H1 (cell line): ENCODE data around the gene SMPX. TPM values are rescaled to one million over a fixed set of nuclear protein-coding genes. Genes with fewer than 3 reads are reported as not detected.

Experiments used
- CTCF ChIA-PET: fragments of 300-600 bp; sonication (Branson Sonifier 250); formaldehyde crosslinking; loops from one replicate; lab custom pipeline; 2021; ENCODE audit not compliant: partially characterized antibody; lab: Charles Lee
- POLR2A ChIA-PET: fragments of 300-600 bp; sonication (Branson Sonifier 250); formaldehyde crosslinking; loops from one replicate; lab custom pipeline; 2021; ENCODE audit warnings: inconsistent platforms; ENCODE audit not compliant: partially characterized antibody; lab: Charles Lee
- DNase-seq, 2 experiments: peaks; one replicate each; pipeline versions ENCODE4 v3.0.0 to v3.0.0-alpha.2; 2010 to 2022; ENCODE audit warnings: low spot score in 2 of 2, low read depth in 1 of 2, mixed read lengths in 1 of 2
- FAIRE-seq: peaks from 2 replicates; lab custom pipeline; 2011; peaks lifted over from hg19 to GRCh38; lab: Jason Lieb, UNC
- H2AFZ ChIP-seq: 2 replicates; pipeline ENCODE4 v1.8.1; 2012; ENCODE audit warnings: low read length, inconsistent platforms
- H2AK5ac ChIP-seq: 2 replicates; pipeline ENCODE4 v1.6.1; 2013; ENCODE audit warnings: low read depth, low read length
- H2BK120ac ChIP-seq: replicated peaks from 2 replicates; pipeline ENCODE3; 2013; ENCODE audit warnings: low read depth, low read length, inconsistent platforms
- H2BK12ac ChIP-seq: 2 replicates; pipeline ENCODE4 v1.6.1; 2013; ENCODE audit warnings: low read depth, low read length
- H2BK15ac ChIP-seq: 2 replicates; pipeline ENCODE4 v1.6.1; 2013; ENCODE audit warnings: low read length
- H2BK20ac ChIP-seq: 2 replicates; pipeline ENCODE4 v1.6.1; 2013; ENCODE audit warnings: low read length
- H2BK5ac ChIP-seq: 2 replicates; pipeline ENCODE4 v1.6.1; 2013; ENCODE audit warnings: low read depth, low read length
- H3K14ac ChIP-seq: 2 replicates; pipeline ENCODE4 v1.6.1; 2013; ENCODE audit warnings: inconsistent platforms; ENCODE audit not compliant: insufficient read length
- H3K18ac ChIP-seq: 2 replicates; pipeline ENCODE4 v1.6.1; 2013; ENCODE audit warnings: low read length; ENCODE audit errors: extremely low read depth
- H3K23ac ChIP-seq: 2 replicates; pipeline ENCODE4 v1.6.1; 2013; ENCODE audit warnings: inconsistent platforms; ENCODE audit not compliant: insufficient read length
- H3K23me2 ChIP-seq: 2 replicates; pipeline ENCODE4 v1.6.1; 2013; ENCODE audit warnings: low read depth, low read length
- H3K27ac ChIP-seq: 2 replicates; pipeline ENCODE4 v1.6.1; 2011; ENCODE audit warnings: low read depth, low read length, inconsistent platforms
- H3K27me3 ChIP-seq, 4 experiments: replicated peaks in 1 of 4; 1 replicate in 1 of 4; 2 replicates in 3 of 4; pipeline versions ENCODE4 v1.6.1 to v1.8.1; 2011 to 2013; ENCODE audit warnings: low read length in 3 of 4, mild to moderate bottlenecking in 3 of 4, inconsistent platforms in 2 of 4, mixed read lengths in 2 of 4, moderate library complexity in 1 of 4; ENCODE audit not compliant: control insufficient read depth in 3 of 4, insufficient read depth in 3 of 4; ENCODE audit errors: extremely low read depth in 1 of 4
- H3K36me3 ChIP-seq, 4 experiments: 2 replicates each; pipeline versions ENCODE4 v1.6.1 to v1.8.1; 2011 to 2013; ENCODE audit warnings: mild to moderate bottlenecking in 4 of 4, low read length in 3 of 4, moderate library complexity in 2 of 4, control low read depth in 1 of 4, inconsistent platforms in 1 of 4; ENCODE audit not compliant: insufficient read depth in 4 of 4, control insufficient read depth in 2 of 4
- H3K4ac ChIP-seq: replicated peaks from 2 replicates; pipeline ENCODE3; 2013; ENCODE audit warnings: low read length, low read depth, mixed read lengths, inconsistent platforms; ENCODE audit not compliant: insufficient read length
- H3K4me1 ChIP-seq, 4 experiments: replicated peaks in 1 of 4; 1 replicate in 1 of 4; 2 replicates in 3 of 4; pipeline versions ENCODE4 v1.6.1 to v1.8.1; 2011 to 2013; ENCODE audit warnings: low read length in 3 of 4, inconsistent platforms in 2 of 4, mixed read lengths in 1 of 4; ENCODE audit not compliant: insufficient read depth in 4 of 4, control insufficient read depth in 3 of 4
- H3K4me2 ChIP-seq, 2 experiments: 2 replicates each; pipeline versions ENCODE4 v1.6.1 to v1.8.1; 2011 to 2013; ENCODE audit warnings: low read depth in 2 of 2, low read length in 2 of 2, control low read depth in 1 of 2, inconsistent platforms in 1 of 2, mild to moderate bottlenecking in 1 of 2; ENCODE audit not compliant: insufficient read depth in 1 of 2
- H3K4me3 ChIP-seq, 4 experiments: fragments of 200-600, 300-600 bp in 1 of 4; sonication (generic), shearing (Covaris generic), sonication (Bioruptor Twin) in 1 of 4; 2 replicates each; pipeline versions ENCODE4 v1.5.1 to v1.8.1; 2011 to 2016; ENCODE audit warnings: low read length in 4 of 4, low read depth in 3 of 4, control low read depth in 2 of 4, inconsistent platforms in 2 of 4, mild to moderate bottlenecking in 2 of 4, mixed read lengths in 1 of 4, moderate library complexity in 1 of 4; ENCODE audit not compliant: insufficient read depth in 2 of 4; ENCODE audit errors: extremely low read depth in 1 of 4
- H3K56ac ChIP-seq: replicated peaks from 2 replicates; pipeline ENCODE3; 2013; ENCODE audit warnings: low read depth, mild to moderate bottlenecking, mixed read lengths, low read length, inconsistent platforms; ENCODE audit not compliant: insufficient read length
- H3K79me1 ChIP-seq: 2 replicates; pipeline ENCODE4 v1.6.1; 2013; ENCODE audit warnings: low read depth, low read length, control low read depth
- H3K79me2 ChIP-seq, 2 experiments: 2 replicates each; pipeline versions ENCODE4 v1.6.1 to v1.8.1; 2012 to 2013; ENCODE audit warnings: low read length in 2 of 2, mild to moderate bottlenecking in 2 of 2, inconsistent platforms in 1 of 2; ENCODE audit not compliant: insufficient read depth in 2 of 2, control insufficient read depth in 1 of 2
- H3K9ac ChIP-seq, 4 experiments: replicated peaks in 1 of 4; 1 replicate in 1 of 4; 2 replicates in 3 of 4; pipeline versions ENCODE4 v1.6.1 to v1.8.1; 2011 to 2013; ENCODE audit warnings: low read depth in 3 of 4, low read length in 3 of 4, control low read depth in 2 of 4, mild to moderate bottlenecking in 2 of 4, moderate library complexity in 2 of 4, inconsistent platforms in 1 of 4; ENCODE audit errors: extremely low read depth in 1 of 4
- H3K9me3 ChIP-seq, 2 experiments: 2 replicates each; pipeline versions ENCODE4 v1.6.1 to v1.8.1; 2012 to 2013; ENCODE audit warnings: mild to moderate bottlenecking in 2 of 2, moderate library complexity in 2 of 2, control low read depth in 1 of 2, inconsistent platforms in 1 of 2, low read depth in 1 of 2, low read length in 1 of 2, mixed read lengths in 1 of 2; ENCODE audit not compliant: insufficient read depth in 2 of 2
- H4K20me1 ChIP-seq, 2 experiments: replicated peaks in 1 of 2; 2 replicates each; pipeline versions ENCODE3 to v1.8.1; 2011 to 2013; ENCODE audit warnings: inconsistent platforms in 2 of 2, low read length in 2 of 2, mild to moderate bottlenecking in 1 of 2; ENCODE audit not compliant: insufficient read depth in 2 of 2, control insufficient read depth in 1 of 2
- H4K5ac ChIP-seq: 2 replicates; pipeline ENCODE4 v1.6.1; 2013; ENCODE audit warnings: low read length, low read depth, mixed read lengths, inconsistent platforms; ENCODE audit not compliant: insufficient read length
- H4K8ac ChIP-seq: 2 replicates; pipeline ENCODE4 v1.8.0; 2013; ENCODE audit warnings: mild to moderate bottlenecking, moderate library complexity, low read length, inconsistent platforms; ENCODE audit not compliant: insufficient read depth; ENCODE audit errors: extremely low read depth
- H4K91ac ChIP-seq: replicated peaks from 2 replicates; pipeline ENCODE3; 2013; ENCODE audit warnings: low read length, mixed read lengths, inconsistent platforms; ENCODE audit not compliant: insufficient read length
- NANOG ChIP-seq: IDR thresholded peaks from 2 replicates; pipeline ENCODE4 v1.6.1; 2011; ENCODE audit warnings: low read length, low read depth, mild to moderate bottlenecking, inconsistent platforms; ENCODE audit not compliant: insufficient read depth, poor library complexity, severe bottlenecking
- POLR2AphosphoS5 ChIP-seq: IDR thresholded peaks from 2 replicates; pipeline ENCODE4 v1.6.1; 2011; ENCODE audit warnings: low read depth, low read length
- SP2 ChIP-seq: IDR thresholded peaks from 2 replicates; pipeline ENCODE4 v1.6.1; 2012; ENCODE audit warnings: mild to moderate bottlenecking, low read length, inconsistent platforms
- ZNF274 ChIP-seq: IDR thresholded peaks from 2 replicates; pipeline ENCODE4 v1.7.0; 2012; ENCODE audit warnings: low read length, borderline replicate concordance; ENCODE audit errors: extremely low read depth
- WGBS, 2 experiments: shearing (Covaris generic) in 1 of 2; methylation state at CpG; one replicate each; pipeline versions ENCODE4 v1.1.6 to v1.1.7; 2013 to 2015; ENCODE audit warnings: low lambda C conversion rate in 2 of 2, mixed read lengths in 2 of 2, inconsistent platforms in 1 of 2, low coverage in 1 of 2, missing lambda C conversion rate in 1 of 2; ENCODE audit not compliant: insufficient replicate concordance in 2 of 2, insufficient coverage in 1 of 2, insufficient read length in 1 of 2; ENCODE audit errors: extremely low coverage in 1 of 2, missing lambda C conversion rate in 1 of 2; 5-methylcytosine and 5-hydroxymethylcytosine counted together
- polyA plus RNA-seq, 7 experiments: library from polyadenylated mRNA; depleted of rRNA in 3 of 7; stranded (reverse) in 5 of 7; unstranded in 2 of 7; fragments of >200 nt in 5 of 7; fragments of 200-250 nt in 2 of 7; gene quantifications; 1 replicate in 5 of 7; 2 replicates in 1 of 7; 4 replicates in 1 of 7; pipeline versions ENCODE4 v1.2.1 to v1.2.3, GENCODE V29; 2011 to 2013; ENCODE audit warnings: missing spikeins in 2 of 7, mixed read lengths in 2 of 7
- total RNA-seq: library from RNA; stranded (reverse); fragmentation: NEBNext Ultra II Directional; extraction: Animal tissue kit (Norgen Biotek cat#: 25700); gene quantifications from 2 replicates; pipeline ENCODE4 v1.2.1, GENCODE V29; 2021

Gene SMPX
- total and polyA plus RNA-seq, 2 of the 8 experiments (the other 6 are each of a cell fraction or from before 2014, with no cell fraction given), result not detected

GRCh38 chrX:21711129-21711847 lies 46.6 kb downstream of the SMPX start:
- WGBS, 2 experiments, result 80% methylated on average over 5 of the region's 7 CpGs; no CpG with 5 or more reads in 1 of the 2 experiments
- POLR2A ChIA-PET, result interaction anchor here (0.6 kb wide), 1 partner anchor 172 kb away, joined by 3 read pairs; no protein-coding TSS in a partner anchor
- no peak overlapping the region for H4K5ac ChIP-seq
- H3K27ac ChIP-seq, result no peak overlapping the region
- no peaks in the 10 kb centered on the region for H3K79me2 ChIP-seq
- no peak overlapping the region for H2BK120ac ChIP-seq
- no peak overlapping the region for H2BK15ac ChIP-seq
- H3K23ac ChIP-seq, result no peak overlapping the region
- no peak overlapping the region for H4K91ac ChIP-seq
- H2AFZ ChIP-seq, result no peak overlapping the region
- H2BK12ac ChIP-seq, result no peak overlapping the region
- no peak overlapping the region for H3K56ac ChIP-seq
- no peak overlapping the region for H2AK5ac ChIP-seq
- no peak overlapping the region for H2BK5ac ChIP-seq
- no peaks in the 10 kb centered on the region for H3K79me1 ChIP-seq
- no peaks in the 10 kb centered on the region for H3K23me2 ChIP-seq
- FAIRE-seq (no peak), DNase-seq (no peak)
- H3K18ac ChIP-seq, result no peak overlapping the region
- no peak overlapping the region for H3K14ac ChIP-seq
- H3K36me3 ChIP-seq, result no peaks in the 10 kb centered on the region
- H3K9me3 ChIP-seq, result no peaks in the 10 kb centered on the region
- H4K20me1 ChIP-seq, result no peaks in the 10 kb centered on the region
- no peaks in the 10 kb centered on the region for H3K27me3 ChIP-seq
- H4K8ac ChIP-seq, result no peak overlapping the region
- H3K4me2 ChIP-seq, result no peak overlapping the region
- H3K4me1 ChIP-seq, result no peaks in the 10 kb centered on the region
- H2BK20ac ChIP-seq, result no peak overlapping the region
- CTCF ChIA-PET, result no interaction called here
- no peak overlapping the region for H3K9ac ChIP-seq
- H3K4ac ChIP-seq, result no peak overlapping the region
- no peak overlapping the region for H3K4me3 ChIP-seq
- TF ChIP-seq ZNF274, result no peak
- no peak for TF ChIP-seq NANOG
- no peak for TF ChIP-seq POLR2AphosphoS5
- TF ChIP-seq SP2, result no peak
